ENCODE results near the gene NHS. TPM values are rescaled to one million over a fixed set of nuclear protein-coding genes. Genes with fewer than 3 reads are reported as not detected.

The NHS gene
- total RNA-seq, 1 experiment from 2014 or later: 2.2 TPM

- peaks cover under 1% of the 10 kb centered on the region for H3K4me1 Mint-ChIP-seq (ENCODE audit: low read depth, unreplicated experiment)
- H3K4me3 Mint-ChIP-seq (ENCODE audit: unreplicated experiment): no peak overlapping the region
- DNase-seq: no peak
- no peak overlapping the region for H3K27ac Mint-ChIP-seq (ENCODE audit: unreplicated experiment)
- intact Hi-C loops (cut with micrococcal nuclease; ENCODE audit: unreplicated experiment): no loop called here
- no peaks in the 10 kb centered on the region for H3K9me3 Mint-ChIP-seq (ENCODE audit: unreplicated experiment)
- no TSS peak for BruUV-seq (replicated peaks)
- H3K27me3 ChIP-seq (replicated peaks; ENCODE audit: control insufficient read depth, insufficient read depth, low read length): no peaks in the 10 kb centered on the region
- no peaks in the 10 kb centered on the region for H3K9me3 ChIP-seq
- no peak overlapping the region for H3K4me3 ChIP-seq (ENCODE audit: low read depth, low read length)
- H3K36me3 Mint-ChIP-seq (ENCODE audit: insufficient read depth, unreplicated experiment): no peaks in the 10 kb centered on the region
- H3K27me3 Mint-ChIP-seq (ENCODE audit: insufficient read depth, unreplicated experiment): peaks cover 3% of the 10 kb centered on the region
- H3K36me3 ChIP-seq (ENCODE audit: control insufficient read depth, insufficient read depth, low read length): no peaks in the 10 kb centered on the region
- no peaks in the 10 kb centered on the region for H3K4me1 ChIP-seq
- ChIA-PET POLR2A (no interaction called here), CTCF (no interaction called here)
- TF ChIP-seq CTCF (IDR thresholded peaks at IDR 0.05; ENCODE audit: insufficient read depth in 1 of 2, low read depth in 1 of 2, low read length in 1 of 2, severe bottlenecking in 1 of 2, unreplicated experiment in 1 of 2): no peak
Measured at GRCh38 chrX:17601441-17602200, 226.6 kb downstream of the NHS start.

- no peaks in the 10 kb centered on the region for H3K36me3 Mint-ChIP-seq (ENCODE audit: insufficient read depth, unreplicated experiment)
- no peak overlapping the region for H3K4me3 Mint-ChIP-seq (ENCODE audit: unreplicated experiment)
- Histone ChIP-seq H3K4me1 (no peaks in the 10 kb centered on the region), H3K4me3 (ENCODE audit: low read depth, low read length) (no peak overlapping the region), H3K36me3 (ENCODE audit: control insufficient read depth, insufficient read depth, low read length) (no peaks in the 10 kb centered on the region), H3K27me3 (replicated peaks; ENCODE audit: control insufficient read depth, insufficient read depth, low read length) (no peaks in the 10 kb centered on the region), H3K9me3 (no peaks in the 10 kb centered on the region)
- BruUV-seq (replicated peaks): no TSS peak
- H3K9me3 Mint-ChIP-seq (ENCODE audit: unreplicated experiment): no peaks in the 10 kb centered on the region
- ChIA-PET POLR2A (no interaction called here), CTCF (no interaction called here)
- DNase-seq: no peak
- intact Hi-C loops (cut with micrococcal nuclease; ENCODE audit: unreplicated experiment): no loop called here
- H3K27me3 Mint-ChIP-seq (ENCODE audit: insufficient read depth, unreplicated experiment): peaks cover 3% of the 10 kb centered on the region
- H3K27ac Mint-ChIP-seq (ENCODE audit: unreplicated experiment): no peak overlapping the region
- no peaks in the 10 kb centered on the region for H3K4me1 Mint-ChIP-seq (ENCODE audit: low read depth, unreplicated experiment)
- no peak for TF ChIP-seq CTCF (IDR thresholded peaks at IDR 0.05; ENCODE audit: insufficient read depth in 1 of 2, low read depth in 1 of 2, low read length in 1 of 2, severe bottlenecking in 1 of 2, unreplicated experiment in 1 of 2)
Measured at GRCh38 chrX:17602245-17602644, 227.2 kb downstream of the NHS start.

- Mint-ChIP-seq H3K27me3 (ENCODE audit: insufficient read depth, unreplicated experiment) (peaks cover 3% of the 10 kb centered on the region), H3K36me3 (ENCODE audit: insufficient read depth, unreplicated experiment) (no peaks in the 10 kb centered on the region), H3K9me3 (ENCODE audit: unreplicated experiment) (no peaks in the 10 kb centered on the region), H3K27ac (ENCODE audit: unreplicated experiment) (no peak overlapping the region), H3K4me3 (ENCODE audit: unreplicated experiment) (no peak overlapping the region), H3K4me1 (ENCODE audit: low read depth, unreplicated experiment) (no peaks in the 10 kb centered on the region)
- no TSS peak for BruUV-seq (replicated peaks)
- DNase-seq: no peak
- CTCF ChIA-PET: no interaction called here
- Histone ChIP-seq H3K4me3 (ENCODE audit: low read depth, low read length) (no peak overlapping the region), H3K4me1 (no peaks in the 10 kb centered on the region), H3K36me3 (ENCODE audit: control insufficient read depth, insufficient read depth, low read length) (no peaks in the 10 kb centered on the region), H3K27me3 (replicated peaks; ENCODE audit: control insufficient read depth, insufficient read depth, low read length) (no peaks in the 10 kb centered on the region), H3K9me3 (no peaks in the 10 kb centered on the region)
- TF ChIP-seq CTCF (IDR thresholded peaks at IDR 0.05; ENCODE audit: insufficient read depth in 1 of 2, low read depth in 1 of 2, low read length in 1 of 2, severe bottlenecking in 1 of 2, unreplicated experiment in 1 of 2): no peak
- intact Hi-C loops (cut with micrococcal nuclease; ENCODE audit: unreplicated experiment): no loop called here
- POLR2A ChIA-PET: no interaction called here
Measured at GRCh38 chrX:17603196-17603595, 228.2 kb downstream of the NHS start.

All from Caco-2 (cell line).